NCI-H1092 (cell line): Measurements from ENCODE around the gene CCDC78.
"Not testable (repeated sequence)": the region's sequence is repeated elsewhere in the genome, so short reads cannot be mapped to it uniquely, and the experiment has no call there.

Source experiments
- DNase-seq: peaks from one replicate; lab custom pipeline; 2025; lab: John Stamatoyannopoulos, UW

The CCDC78 gene

DNA sequence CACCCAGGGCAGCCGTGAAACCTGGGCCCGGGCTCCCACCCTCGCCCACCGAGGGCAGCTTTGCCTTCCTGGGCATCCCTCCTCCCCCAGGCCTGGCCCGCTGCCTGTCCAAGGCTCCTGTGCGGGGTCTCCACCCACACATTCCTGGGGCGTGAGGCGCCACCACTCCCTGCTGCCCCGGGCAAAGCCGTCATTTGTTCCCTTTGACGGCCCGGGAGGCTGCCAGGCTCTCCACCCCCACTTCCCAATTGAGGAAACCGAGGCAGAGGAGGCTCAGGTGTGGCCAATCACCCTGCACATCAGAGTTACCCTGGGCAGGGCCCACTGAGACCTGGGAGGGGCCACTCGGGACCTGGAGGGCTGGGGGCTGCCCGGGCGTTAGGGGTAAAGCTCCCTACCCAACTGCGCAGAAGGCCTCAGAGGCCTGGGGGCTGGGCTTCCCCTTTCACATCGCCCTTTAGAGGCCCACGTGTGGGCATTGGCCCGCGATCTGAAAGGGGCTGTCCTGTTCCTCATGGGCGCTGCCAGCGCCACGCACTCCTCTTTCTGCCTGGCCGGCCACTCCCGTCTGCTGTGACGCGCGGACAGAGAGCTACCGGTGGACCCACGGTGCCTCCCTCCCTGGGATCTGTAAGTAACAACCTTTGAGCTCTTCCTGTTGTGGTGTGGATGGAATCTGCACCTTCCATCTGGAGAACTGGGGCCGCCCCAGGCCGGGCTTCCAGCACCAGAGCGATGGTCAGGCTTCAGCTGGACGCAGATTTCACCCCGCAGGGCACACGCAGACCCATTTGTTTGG lies 34.5 kb upstream of the CCDC78 start, which contains the start of gene MSLN:
MSLN (plus strand) TSS at position 190 of the 799 bp plus-strand sequence. CDS start 1,947 bp downstream, outside the sequence.
- no peak for DNase-seq

DNA sequence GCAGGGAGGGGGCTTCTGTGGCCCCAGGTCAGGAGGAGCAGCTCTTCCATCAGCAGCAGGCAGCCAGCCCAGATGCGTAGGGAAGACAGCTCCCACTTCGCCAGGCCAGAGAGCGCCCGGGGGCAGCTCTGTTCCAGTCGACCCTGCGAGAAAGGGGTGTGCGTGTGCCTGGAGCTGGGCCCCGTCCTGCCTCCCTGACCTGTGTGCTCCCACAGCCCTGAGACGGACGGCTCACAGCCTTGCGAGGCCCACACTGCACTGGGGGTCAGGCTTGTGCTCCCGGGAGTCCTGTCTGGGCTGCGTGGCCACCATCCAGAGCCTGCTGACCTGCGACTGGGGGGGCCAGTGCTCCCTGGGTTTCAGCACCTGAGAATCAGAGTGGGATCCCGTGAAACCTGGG lies 33.8 kb upstream of the CCDC78 start:
- no peak for DNase-seq

DNA sequence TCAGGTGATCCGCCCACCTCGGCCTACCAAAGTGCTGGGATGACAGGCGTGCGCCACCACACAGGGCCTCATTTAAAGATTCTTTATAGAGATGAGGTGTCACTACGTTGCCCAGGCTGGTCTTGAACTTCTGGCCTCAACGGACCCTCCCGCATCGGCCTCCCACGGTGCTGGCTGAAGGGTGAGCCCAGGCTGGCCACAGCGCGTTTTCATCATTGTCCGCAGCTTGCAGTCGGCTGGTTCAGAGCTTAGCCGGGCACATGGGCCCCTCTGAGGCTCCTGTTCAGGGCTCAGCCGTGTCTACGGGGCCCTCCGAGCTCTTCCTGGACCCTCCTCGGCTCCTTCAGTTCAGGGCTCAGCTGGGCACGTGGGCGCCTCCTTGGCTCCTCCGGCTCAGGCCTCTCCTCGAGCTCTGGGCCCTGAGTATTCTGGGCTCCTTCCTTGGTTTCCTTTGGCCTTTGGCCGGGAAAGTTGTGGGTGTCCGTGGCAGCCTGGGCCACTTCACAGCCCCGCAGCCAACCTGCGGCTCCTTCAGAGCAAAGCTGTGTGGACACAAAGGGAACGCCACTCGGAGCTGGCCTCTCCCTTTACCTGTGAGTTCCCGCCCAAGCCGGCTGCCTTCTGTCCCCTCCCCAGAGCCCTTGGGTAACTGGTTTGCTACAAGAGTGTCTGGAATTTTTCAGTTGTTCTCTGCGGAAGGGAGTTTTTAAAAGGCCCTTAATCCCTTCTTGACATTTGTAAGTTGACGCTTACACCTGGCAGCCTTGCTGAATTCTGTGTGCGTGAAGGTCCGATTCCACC lies 33.1 kb upstream of the CCDC78 start:
- DNase-seq: no peak

- DNase-seq: no peak
These were observed 30.2 kb upstream of the CCDC78 start for GRCh38 chr16:756428-756827.

DNA sequence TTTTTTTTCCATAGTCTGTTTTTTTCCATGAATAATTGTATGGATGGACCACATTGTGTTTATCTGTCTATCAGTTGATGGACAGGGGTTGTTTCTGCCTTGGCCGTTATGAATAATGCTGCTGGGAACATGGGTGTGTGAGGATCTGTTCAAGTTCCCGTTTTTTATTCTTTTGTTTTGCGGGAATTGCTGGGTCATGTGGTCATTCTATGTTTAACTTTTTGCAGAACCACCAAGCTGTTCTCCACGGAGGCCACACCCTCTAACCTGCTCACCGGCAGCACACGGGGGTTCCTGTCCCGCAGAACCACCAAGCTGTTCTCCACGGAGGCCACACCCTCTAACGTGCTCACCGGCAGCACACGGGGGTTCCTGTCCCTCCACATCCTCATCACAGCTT lies 28.4 kb upstream of the CCDC78 start:
- DNase-seq: no peak

DNA sequence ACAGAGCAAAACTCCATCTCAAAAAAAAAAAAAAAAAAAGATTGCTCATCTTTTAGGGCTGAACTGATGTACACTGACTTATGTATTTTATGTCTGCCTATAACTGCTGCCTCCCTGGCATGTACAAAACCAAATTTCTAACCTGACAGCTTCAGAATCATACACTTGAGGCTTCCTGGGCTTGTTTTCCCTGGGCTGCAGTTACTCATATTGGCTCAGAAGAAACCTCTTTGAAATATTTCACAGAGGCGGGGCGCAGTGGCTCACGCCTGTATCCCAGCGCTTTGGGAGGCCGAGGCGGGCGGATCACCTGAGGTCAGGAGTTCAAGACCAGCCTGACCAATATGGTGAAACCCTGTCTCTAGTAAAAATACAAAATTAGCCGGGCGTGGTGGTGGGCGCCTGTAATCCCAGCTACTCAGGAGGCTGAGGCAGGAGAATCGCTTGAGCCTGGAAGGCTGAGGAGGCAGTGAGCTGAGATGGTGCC lies 27.9 kb upstream of the CCDC78 start:
- not testable (repeated sequence) for DNase-seq

DNA sequence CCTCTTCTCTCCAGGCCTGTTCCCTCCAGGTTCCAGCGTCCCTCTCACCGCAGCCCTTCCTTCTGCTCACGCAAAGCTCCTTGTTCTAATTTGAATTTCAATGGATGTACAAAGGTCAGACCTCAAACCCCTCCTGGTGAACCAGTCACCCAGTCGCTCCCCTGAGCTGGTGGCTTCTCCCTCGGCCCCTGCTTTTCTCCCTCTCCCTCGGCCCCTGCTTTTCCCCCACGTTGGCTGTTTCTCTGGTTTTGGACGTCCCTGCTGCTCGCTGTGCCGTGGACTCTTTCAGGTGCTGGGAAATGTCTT lies 25.7 kb upstream of the CCDC78 start:
- DNase-seq: no peak

DNA sequence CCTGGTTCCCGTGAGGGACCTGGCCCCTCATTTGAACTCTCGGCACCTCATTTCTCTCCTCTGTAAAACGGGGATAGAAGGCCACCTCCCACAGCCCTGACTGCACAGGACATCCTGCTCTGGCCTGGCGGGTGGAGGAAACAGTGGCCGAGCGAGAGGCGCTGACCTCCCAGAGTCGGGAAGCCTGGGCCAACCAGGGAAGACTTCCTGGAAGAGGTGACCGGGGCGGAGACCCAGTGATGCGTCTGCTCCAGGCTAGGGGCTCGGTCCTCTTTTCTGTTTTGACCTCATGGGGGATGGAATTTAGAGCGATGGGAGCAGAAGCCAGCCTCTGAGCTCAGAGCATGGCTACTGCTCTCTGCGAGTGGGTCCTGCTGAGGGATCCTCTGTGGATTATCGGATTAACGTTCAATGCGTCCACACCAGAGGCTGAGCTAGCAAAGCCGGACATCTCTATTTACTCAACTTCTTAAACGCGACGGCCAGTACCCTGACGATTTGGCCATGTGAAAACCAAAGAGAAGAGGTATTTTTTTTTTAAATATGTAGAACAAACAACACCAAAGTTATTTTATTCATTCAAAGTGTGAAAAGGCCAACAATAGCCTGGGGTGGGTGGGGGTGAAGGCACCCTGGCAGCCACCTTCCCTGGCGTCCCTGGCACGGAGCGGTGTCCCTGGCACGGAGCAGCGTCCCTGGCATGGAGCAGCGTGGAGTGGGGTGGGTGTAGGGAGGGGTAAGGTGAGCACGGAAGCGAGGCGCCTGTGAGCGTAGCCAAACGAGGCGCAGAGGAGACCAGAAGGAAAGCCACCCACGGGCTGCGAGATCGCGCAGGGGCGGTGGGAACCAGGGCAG lies 25.1 kb upstream of the CCDC78 start:
- DNase-seq: no peak

- no peak for DNase-seq
These were observed 24.2 kb upstream of the CCDC78 start for GRCh38 chr16:750485-750884.

- DNase-seq: no peak
These were observed 22.8 kb upstream of the CCDC78 start for GRCh38 chr16:749010-749409.

GRCh38 chr16:747978-748746 lies 21.9 kb upstream of the CCDC78 start:
- no peak for DNase-seq

DNA sequence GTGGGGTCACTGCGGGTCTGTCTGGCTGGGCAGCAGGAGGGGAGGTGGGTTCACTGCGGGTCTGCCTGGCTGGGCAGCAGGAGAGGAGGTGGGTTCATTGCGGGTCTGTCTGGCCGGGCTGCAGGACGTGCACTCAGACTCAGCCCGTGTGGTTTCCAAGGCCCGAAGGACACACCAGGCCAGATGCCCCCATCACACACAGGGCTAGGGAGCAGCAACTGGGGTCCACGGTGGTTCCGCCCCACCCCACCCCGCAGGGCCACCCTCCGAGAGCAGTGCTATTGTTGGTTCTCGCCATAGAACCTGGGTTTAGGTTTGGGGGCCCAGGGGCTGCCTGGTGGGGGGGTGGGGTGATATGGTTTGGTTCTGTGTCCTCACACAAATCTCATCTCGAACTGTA lies 20.4 kb upstream of the CCDC78 start:
- DNase-seq: no peak

- no peak for DNase-seq
These were observed 19.5 kb upstream of the CCDC78 start for GRCh38 chr16:745739-746138.

DNA sequence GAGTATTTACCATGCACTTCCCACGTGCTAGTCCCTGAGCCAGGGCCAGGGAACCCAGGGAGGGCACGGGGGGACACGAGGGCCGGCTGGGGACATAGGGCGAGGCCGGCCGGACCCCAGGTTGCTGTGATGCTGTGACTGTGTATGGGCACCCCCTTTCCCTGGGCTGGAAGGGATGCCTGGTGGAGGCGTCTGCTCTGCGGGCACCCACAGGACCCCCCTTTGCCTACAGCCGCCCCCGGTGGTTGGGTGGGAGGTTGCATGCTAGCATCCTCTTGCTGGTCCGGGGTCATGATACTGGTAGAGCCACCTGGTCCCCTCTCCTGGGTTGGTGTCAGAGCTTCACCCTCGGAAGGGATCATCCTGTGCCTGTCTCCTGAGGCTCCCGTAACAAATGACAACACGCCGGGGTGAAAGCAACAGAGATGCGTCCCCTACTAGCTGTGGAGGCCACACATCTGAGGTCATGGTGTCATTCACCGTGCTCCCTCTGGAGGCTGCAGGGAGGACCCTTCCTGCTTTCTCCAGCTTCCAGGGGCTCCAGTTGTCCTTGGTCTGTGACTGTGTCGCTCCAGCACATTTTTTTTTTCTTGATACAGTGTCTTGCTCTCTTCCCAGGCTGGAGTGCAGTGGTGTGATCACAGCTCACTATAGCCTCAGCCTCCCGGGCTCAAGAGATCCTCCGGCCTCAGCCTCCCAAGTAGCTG lies 17.7 kb upstream of the CCDC78 start:
- DNase-seq: no peak

DNA sequence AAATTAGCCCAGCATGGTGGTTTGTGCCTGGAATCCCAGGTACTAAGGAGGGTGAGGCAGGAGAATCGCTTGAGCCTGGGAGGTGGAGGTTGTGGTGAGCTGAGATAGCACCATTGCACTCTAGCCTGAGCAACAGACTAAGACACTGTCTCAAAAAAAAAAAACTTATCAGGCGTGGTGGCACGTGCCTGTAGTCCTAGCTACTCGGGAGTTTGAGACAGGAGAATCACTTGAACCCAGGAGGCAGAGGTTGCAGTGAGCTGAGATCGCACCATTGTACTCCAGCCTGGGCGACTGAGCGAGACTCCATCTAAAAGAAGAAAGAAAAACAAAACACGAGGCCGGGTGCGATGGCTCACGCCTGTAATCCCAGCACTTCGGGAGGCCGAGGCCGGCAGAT lies 16.7 kb upstream of the CCDC78 start:
- DNase-seq: not testable (repeated sequence)

DNA sequence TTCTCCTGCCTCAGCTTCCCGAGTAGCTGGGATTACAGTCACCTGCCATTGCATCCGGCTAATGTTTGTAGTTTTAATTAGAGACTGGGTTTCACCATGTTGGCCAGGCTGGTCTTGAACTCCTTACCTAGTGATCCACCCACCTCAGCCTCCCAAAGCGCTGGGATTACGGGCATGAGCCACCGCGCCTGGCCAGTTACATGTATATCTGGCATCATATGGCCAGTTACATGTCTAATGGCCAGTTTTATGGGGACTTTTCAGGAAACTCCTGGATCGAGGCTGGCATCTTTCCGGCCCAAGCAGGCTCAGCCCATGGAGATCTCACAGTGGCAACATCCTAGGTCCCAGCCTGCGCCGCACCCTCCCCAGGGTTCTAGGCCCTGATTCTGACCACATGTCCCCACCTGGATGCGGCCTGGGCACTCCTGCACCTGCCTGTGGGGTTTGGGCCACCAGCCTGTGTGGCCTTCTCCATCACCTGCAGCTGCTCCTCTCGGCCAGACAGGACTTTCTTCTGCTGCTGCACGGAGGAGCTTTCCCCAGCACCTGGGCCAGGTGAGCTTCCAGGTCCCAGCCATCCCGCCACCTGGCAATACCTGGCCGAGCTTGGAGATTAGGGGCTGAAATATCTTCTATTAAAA lies 15.9 kb upstream of the CCDC78 start:
- no peak for DNase-seq

- peak; percentile 84 for DNase-seq
These were observed 14.7 kb upstream of the CCDC78 start, which contains the start of gene CIAO3 for GRCh38 chr16:740764-741505. Gene CIAO3, minus strand, starts transcription at chr16:740997. Its CDS starts 12 bp downstream, at chr16:740985.

DNA sequence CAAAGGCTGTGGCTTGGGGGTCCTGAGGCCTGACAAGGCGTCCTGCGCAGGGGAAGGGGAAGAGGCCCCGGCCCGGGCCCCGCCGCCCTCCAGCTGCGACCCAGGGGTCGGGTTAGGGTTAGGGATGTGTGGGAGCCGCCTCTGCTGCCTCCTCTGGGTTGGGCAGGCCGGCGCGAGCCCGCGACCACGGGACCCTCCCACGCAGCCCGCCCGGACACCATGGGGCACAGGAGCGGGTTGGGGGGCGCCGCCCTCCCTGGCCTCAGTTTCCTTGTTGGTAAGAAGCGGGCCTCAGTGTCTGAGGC lies 14.2 kb upstream of the CCDC78 start:
- DNase-seq: no peak

DNA sequence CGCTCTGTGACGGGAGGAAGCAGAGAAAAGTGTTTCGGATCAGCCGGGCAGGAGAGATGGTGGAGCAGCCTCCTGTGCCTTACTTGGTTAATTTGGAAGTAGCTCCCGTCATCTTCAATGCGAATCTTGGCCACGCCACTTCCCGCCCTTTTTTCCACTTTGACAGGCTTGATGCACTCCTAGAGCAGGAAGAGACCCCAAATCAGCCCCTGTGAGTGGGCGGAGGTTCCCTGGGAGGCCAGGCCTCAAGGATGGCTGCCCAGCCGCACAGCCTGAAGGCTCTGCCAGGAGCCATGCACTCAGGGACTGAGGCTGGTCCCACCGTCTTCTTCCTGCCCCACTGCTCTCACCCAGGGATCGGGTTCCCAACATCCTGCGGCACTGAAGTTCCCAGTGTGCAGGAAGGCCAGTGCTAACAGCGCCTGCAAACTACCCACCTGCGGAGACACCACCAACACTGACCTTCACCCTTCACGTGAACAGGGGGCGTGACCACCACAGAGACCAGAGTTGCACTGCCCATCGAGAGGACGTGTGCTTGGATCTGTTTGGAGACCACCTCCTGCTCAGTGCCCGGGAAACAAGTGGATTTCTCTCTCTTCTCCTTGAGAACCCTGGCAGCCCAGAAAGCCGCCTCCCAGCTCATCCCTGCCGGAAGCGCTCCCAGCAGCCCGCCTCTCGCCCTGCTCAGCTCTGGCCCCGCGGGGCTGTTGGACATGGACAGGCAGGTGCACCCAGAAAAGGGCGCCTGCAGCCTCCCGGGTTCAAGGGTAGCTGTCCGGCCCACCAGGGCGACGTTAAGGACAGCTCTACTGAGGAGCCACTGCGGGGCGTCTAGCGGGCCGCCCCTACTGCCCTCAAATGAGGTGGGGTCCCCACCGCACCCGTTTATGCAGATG lies 13.6 kb upstream of the CCDC78 start:
- no peak for DNase-seq
